Measurements from ENCODE around the gene ITPKC. TPM values are rescaled to one million over a fixed set of nuclear protein-coding genes. Genes with fewer than 3 reads are reported as not detected.
"Not testable (repeated sequence)": the region's sequence is repeated elsewhere in the genome, so short reads cannot be mapped to it uniquely, and the experiment has no call there.

Gene ITPKC
- total and polyA plus RNA-seq, 9 of the 15 experiments (the other 6 are each of a cell fraction or from before 2014, with no cell fraction given) = 0.08 to 9.3 (median 5.8) TPM

DNA sequence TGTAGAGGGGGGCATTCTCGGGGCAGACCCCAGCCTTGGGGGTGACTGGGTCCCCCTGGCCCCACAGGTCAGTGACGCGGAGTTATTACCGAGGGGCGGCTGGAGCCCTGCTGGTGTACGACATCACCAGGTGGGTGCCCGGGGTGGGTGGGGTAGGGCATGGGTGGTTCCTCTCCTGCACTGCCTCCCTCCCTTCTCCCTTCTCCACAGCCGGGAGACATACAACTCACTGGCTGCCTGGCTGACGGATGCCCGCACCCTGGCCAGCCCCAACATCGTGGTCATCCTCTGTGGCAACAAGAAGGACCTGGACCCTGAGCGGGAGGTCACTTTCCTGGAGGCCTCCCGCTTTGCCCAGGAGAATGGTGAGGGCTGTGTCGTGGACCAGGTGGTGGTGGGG lies 66.8 kb downstream of the ITPKC start (continued):
- TF ChIP-seq ATF3 (IDR thresholded peaks at IDR 0.05) (no peak), ATF3 (CRISPR knock-in tag; conservative IDR thresholded peaks at IDR 0.05) (no peak), ZNF609 (CRISPR knock-in tag; IDR thresholded peaks at IDR 0.05; ENCODE audit: borderline replicate concordance) (no peak), ZNF253 (CRISPR knock-in tag; conservative IDR thresholded peaks at IDR 0.05) (no peak)

- H2AFZ ChIP-seq (ENCODE audit: low read depth, low read length); DNase-seq (ENCODE audit: extremely low read depth in 1 of 4, low spot score in 3 of 4); POLR2A ChIA-PET; H3K27me3 ChIP-seq (ENCODE audit: control insufficient read depth in 2 of 2, insufficient read depth in 2 of 2, low read length in 2 of 2); H4K20me1 ChIP-seq (replicated peaks; ENCODE audit: control insufficient read depth, insufficient read depth, low read length); intact Hi-C loops (cut with micrococcal nuclease); H3K27ac ChIP-seq (ENCODE audit: extremely low read depth, low read depth, low read length); BruUV-seq (replicated peaks); H3K9me1 ChIP-seq (ENCODE audit: control insufficient read depth, insufficient read depth, low read length); H3K4me2 ChIP-seq (ENCODE audit: insufficient read depth, low read length); H3K36me3 ChIP-seq (ENCODE audit: control insufficient read depth, insufficient read depth, low read length); H3K9me3 ChIP-seq (replicated peaks; ENCODE audit: control insufficient read depth, insufficient read depth, low read depth, low read length); FAIRE-seq; CTCF ChIA-PET (ENCODE audit: low intra/inter-chr PET ratio); in situ Hi-C loops (cut with MboI); H3K4me3 ChIP-seq; H3K79me2 ChIP-seq (ENCODE audit: control insufficient read depth, insufficient read depth, low read length); ATAC-seq: not testable (repeated sequence)
- WGBS (ENCODE audit: insufficient coverage, low coverage, missing lambda C conversion rate) = 53% methylated on average over 2 of the region's 2 CpGs
- Histone ChIP-seq H3K4me1 (replicated peaks in 1 of 2; ENCODE audit: control insufficient read depth in 2 of 2, insufficient read depth in 2 of 2, low read length in 2 of 2) (peaks cover 1 to 15% of the 10 kb centered on the region in 2 experiments; a peak in 4 of 5 replicates), H3K9ac (ENCODE audit: insufficient read depth in 1 of 2, low read depth in 2 of 2, low read length in 2 of 2) (peak overlapping the region in 1 of 2 experiments; percentile 68; a peak in 2 of 4 replicates)
- TF ChIP-seq ZNF121 (CRISPR knock-in tag; conservative IDR thresholded peaks at IDR 0.05) = peak; percentile 71
Observed at GRCh38 chr19:40784146-40784545, 67.2 kb downstream of the ITPKC start.
